Bronchial epithelial cell (primary cell): ENCODE results near the gene SLC6A6. TPM values are rescaled to one million over a fixed set of nuclear protein-coding genes. Genes with fewer than 3 reads are reported as not detected.

Experiments
- DNase-seq: peaks from one replicate; pipeline ENCODE4 v3.0.0-alpha.2; 2010; ENCODE audit warnings: low read depth
- FAIRE-seq: peaks from 2 replicates; lab custom pipeline; 2011; peaks lifted over from hg19 to GRCh38; lab: Jason Lieb, UNC
- H3K27me3 ChIP-seq: 2 replicates; pipeline ENCODE4 v1.5.1; 2011; ENCODE audit warnings: low read length; ENCODE audit not compliant: control insufficient read depth, insufficient read depth
- H3K36me3 ChIP-seq: 2 replicates; pipeline ENCODE4 v1.5.1; 2011; ENCODE audit warnings: low read length; ENCODE audit not compliant: control insufficient read depth, insufficient read depth
- H3K4me3 ChIP-seq: 2 replicates; pipeline ENCODE4 v1.5.1; 2011; ENCODE audit warnings: mild to moderate bottlenecking, low read depth, low read length, control low read depth
- CTCF ChIP-seq: IDR thresholded peaks from 2 replicates; pipeline ENCODE4 v1.5.1; 2011; ENCODE audit warnings: mild to moderate bottlenecking, moderate library complexity, low read length, control low read depth, inconsistent platforms; ENCODE audit not compliant: insufficient read depth, severe bottlenecking
- total RNA-seq: library from RNA; depleted of rRNA; stranded (reverse); fragments of >200 nt; gene quantifications from 2 replicates; pipeline ENCODE4 v1.2.1, GENCODE V29; 2014

SLC6A6 gene
- total RNA-seq, 1 donor from 2014 or later: 13.2 TPM

GRCh38 chr3:14379843-14380242, 22.6 kb upstream of the SLC6A6 start:
- Histone ChIP-seq H3K27me3 (peaks cover 2% of the 10 kb centered on the region), H3K4me3 (no peak overlapping the region), H3K36me3 (no peaks in the 10 kb centered on the region)
- FAIRE-seq (no peak), DNase-seq (peak; percentile 84)
- no peak for TF ChIP-seq CTCF

GRCh38 chr3:14386254-14386653, 16.2 kb upstream of the SLC6A6 start:
- no peak for TF ChIP-seq CTCF
- FAIRE-seq: no peak
- no peak for DNase-seq
- H3K36me3 ChIP-seq: no peaks in the 10 kb centered on the region
- peaks cover 11% of the 10 kb centered on the region for H3K27me3 ChIP-seq
- H3K4me3 ChIP-seq: no peak overlapping the region

- Histone ChIP-seq H3K36me3 (no peaks in the 10 kb centered on the region), H3K27me3 (peaks cover 11% of the 10 kb centered on the region), H3K4me3 (no peak overlapping the region)
- no peak for FAIRE-seq
- DNase-seq: no peak
- no peak for TF ChIP-seq CTCF
Measured at GRCh38 chr3:14388201-14388600, 14.2 kb upstream of the SLC6A6 start.

- FAIRE-seq: no peak
- TF ChIP-seq CTCF: no peak
- no peak overlapping the region for H3K4me3 ChIP-seq
- H3K36me3 ChIP-seq: no peaks in the 10 kb centered on the region
- peaks cover 11% of the 10 kb centered on the region for H3K27me3 ChIP-seq
- DNase-seq: no peak
Measured at GRCh38 chr3:14389166-14389606, 13.2 kb upstream of the SLC6A6 start.

DNA sequence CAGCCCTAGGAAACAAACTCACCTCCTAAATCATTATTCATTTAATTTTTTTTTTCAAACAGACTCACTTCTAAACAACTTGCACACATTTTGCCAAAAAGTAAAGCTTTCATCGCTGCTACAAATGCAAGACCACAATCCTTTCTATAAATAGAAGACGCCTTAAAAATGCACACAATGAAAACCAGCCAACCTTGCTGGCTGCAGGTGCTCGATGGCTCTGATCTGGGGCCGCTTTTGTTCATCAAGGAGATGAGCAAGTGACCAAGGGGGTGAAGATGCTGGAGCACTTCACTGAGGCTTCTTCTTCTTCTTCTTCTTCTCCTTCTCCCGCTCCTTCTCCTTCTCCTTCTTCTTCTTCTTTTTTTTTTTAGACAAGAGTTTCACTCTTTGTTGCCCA, 12.7 kb upstream of the SLC6A6 start:
- no peak overlapping the region for H3K4me3 ChIP-seq
- FAIRE-seq (no peak), DNase-seq (no peak)
- no peaks in the 10 kb centered on the region for H3K36me3 ChIP-seq
- TF ChIP-seq CTCF: no peak
- H3K27me3 ChIP-seq: peaks cover 10% of the 10 kb centered on the region

- H3K36me3 ChIP-seq: no peaks in the 10 kb centered on the region
- H3K27me3 ChIP-seq: peaks cover 5% of the 10 kb centered on the region
- TF ChIP-seq CTCF: no peak
- H3K4me3 ChIP-seq: no peak overlapping the region
- peak; percentile 49 for DNase-seq
- FAIRE-seq: peak; percentile 40
Measured at GRCh38 chr3:14391033-14391432, 11.4 kb upstream of the SLC6A6 start.
